Stimulated activated CD8-positive, alpha-beta memory T cell treated with anti-CD3 and anti-CD28 coated beads, Interleukin-4, amount 100 ng/mL, for 4 hours (primary cell): Measurements from ENCODE around the gene ORM1.

ENCODE experiments used
- DNase-seq, 2 donors: peaks; one replicate each; pipeline ENCODE4 v3.0.0-alpha.2; 2020; ENCODE audit warnings: low read depth in 2 of 2, low spot score in 1 of 2

The ORM1 gene

DNA sequence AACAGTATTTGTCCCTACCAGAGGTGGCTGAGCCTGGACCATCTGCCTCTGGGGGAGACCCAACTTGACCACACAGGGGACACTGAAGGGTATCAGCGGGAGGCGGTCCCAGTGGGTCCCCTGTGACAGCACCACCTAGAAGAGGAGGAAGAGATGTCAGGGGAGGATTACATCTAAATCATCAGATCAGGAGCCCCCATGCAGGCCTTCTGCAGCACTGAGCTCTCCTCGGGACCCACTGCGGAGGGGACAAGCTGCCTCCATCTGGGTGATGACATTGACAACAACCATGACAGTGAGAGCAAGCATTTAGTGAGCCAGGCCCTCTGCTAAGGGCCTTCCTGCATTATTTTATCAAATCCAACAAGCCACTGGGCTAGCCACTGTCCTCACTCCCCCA, 19.1 kb downstream of the ORM1 start:
- DNase-seq: no peak

DNA sequence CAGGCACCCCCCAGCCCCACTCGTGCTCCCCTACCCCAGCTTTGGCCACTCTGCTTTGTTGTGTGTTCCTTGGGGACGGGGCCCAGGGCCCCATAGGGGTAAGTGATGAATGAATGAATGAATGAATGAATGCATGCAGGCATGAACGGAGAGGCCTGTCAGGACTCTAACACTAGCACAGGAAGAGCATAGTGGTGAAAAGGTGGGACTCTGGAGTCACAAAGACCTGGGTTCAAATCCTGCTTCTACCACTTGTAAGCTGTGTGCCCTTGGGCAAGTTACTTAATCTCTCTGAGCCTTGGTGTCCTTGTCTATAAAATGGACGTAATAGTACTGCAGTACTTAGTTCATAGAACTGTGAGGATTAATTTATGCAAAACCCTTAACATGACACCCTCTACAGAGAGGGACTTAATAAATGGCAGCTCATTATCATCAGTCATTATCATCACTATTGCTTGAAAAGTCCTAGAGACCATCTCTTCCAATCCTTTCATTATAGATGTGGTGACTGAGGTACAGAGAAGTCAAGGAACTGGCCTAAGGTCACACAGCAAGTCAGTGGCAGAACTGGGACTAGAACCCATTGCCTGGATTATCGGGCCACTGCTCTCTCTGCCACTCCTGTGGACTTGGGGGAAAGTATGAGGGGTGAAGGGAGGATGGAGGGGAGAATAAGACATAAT, 20.0 kb downstream of the ORM1 start:
- DNase-seq: no peak

DNA sequence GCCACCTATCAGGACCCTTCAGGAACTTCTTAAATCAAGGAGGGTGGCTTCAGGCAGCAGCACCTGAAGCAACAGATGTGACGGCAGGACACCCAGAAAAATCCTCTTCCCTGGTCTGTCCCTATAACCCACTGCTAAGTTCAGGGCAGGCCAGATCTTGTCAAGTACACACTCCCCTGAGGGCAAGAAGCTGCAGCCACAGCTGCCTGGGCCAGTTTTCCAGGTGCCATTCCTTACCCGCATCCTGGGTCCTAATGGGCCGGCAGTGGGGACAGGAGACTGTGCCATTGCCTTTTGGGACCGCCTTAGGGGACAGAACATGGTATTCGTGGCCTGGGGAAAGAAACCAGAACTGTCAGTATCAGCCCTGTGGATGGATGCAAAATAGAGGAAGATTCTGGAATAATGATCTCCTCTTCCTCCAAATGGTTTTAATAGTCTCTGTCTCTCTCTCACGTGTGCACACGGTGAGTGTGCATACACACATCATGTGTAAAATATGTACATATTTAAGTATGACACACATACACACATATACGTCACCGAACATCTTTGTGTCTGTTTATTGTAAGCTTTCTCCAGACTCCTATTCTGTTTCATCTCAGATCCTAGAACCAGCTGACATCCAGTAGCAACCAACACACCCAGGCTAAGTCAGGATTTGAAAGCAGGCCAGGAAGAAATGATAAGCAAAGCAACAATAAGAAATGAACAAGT, 20.7 kb downstream of the ORM1 start:
- no peak for DNase-seq

DNA sequence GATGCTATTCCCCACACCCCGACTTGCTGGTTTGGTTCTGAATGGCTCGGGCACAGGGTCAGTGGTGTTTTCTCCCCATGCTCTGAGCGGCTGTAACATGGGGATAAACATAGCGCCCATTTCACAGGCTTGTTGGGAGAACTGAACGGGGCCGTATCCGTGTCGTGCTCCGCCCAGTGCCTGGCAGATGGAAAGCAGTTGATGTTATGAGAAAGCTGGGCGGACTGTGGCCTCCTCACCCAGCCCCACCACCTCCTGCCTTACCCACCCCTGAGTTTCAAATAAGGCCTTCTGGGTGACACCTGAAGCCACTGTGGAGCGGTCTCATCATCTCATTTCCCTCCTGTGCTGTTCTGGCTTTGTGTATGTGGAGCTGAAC, 21.3 kb downstream of the ORM1 start:
- no peak for DNase-seq

DNA sequence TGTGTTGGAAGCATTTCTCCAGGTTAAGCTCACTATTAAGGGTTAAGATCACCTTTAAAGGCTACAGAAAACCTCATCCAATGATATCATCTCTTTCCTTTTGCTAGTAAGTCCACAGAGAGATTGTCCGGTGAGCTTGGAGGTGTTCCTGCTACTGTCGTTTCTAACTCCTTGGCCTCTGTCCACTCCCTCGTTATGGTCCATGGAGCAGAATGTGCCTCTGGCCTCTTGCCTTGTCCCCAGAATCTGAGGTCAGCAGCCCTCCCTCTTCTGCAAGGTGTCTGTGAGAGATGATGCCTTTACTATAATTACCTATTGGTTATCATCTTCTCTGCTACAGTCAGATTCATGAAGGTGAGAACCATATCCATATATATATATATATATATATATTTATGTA, 21.8 kb downstream of the ORM1 start:
- no peak for DNase-seq

DNA sequence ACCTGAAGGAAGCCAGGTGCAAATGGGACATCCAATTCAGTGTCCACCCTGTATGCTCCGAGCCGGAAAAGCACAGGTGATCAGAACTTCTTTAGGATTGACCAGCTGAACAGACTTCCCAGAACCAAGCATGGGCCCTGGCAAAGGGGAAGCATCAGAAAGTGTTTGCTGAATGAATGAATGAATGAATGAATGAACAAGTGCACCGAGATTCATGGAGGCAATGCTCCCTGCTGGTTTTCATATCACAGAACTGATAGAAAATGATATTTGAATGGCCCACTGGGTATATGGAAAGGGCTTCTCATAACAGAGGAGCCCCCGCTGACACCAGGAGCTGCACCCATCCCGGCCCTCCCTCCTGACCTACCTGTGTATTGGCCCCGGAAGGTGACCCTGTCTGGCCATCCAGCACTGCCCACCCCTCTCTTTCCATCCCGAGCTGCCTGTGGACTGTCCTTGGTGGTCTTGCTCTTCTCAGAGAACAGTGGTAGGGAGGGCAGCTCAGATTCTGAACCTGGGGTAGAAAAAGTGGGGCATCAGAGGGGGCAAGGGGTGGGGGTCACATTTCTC, 22.7 kb downstream of the ORM1 start:
- no peak for DNase-seq

DNA sequence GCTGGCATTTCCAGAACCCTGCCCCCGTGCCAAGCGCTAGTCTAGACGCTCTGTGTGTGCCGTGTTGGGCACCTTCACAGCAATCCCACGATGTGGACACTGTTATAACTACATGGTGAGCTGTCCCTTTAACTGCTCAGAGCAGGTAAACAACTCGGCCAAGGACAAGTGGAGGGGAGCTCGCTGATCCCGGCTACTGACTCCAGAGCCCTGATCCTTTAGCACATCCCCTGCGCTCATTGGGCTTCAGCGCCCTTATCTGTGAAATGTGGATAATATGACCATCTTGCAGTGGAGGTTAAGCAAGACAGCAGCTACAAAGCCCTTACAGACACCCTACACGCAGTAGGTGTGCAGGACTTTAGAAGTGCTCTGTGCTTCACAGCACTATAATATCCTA, 23.2 kb downstream of the ORM1 start:
- DNase-seq: no peak

DNA sequence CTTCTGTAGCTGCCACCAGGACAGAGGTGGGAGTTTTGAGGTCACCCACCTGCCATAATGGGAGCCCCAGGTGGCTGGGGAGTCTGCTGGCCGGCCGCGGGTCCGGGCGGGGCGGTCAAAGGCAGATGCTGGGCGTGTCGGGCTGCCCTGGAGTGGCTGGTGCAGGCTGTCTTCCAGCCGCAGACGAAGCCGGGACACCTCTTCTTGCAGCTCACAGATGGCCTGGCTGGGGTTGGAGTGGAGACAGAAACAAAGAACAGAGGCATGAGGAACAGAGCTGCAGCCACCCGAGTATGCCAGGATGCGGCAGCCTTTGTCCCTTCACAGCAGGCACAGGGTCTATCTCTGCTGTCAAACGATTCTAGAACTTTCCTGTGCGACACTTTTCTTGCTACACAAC, 24.8 kb downstream of the ORM1 start:
- DNase-seq: no peak

DNA sequence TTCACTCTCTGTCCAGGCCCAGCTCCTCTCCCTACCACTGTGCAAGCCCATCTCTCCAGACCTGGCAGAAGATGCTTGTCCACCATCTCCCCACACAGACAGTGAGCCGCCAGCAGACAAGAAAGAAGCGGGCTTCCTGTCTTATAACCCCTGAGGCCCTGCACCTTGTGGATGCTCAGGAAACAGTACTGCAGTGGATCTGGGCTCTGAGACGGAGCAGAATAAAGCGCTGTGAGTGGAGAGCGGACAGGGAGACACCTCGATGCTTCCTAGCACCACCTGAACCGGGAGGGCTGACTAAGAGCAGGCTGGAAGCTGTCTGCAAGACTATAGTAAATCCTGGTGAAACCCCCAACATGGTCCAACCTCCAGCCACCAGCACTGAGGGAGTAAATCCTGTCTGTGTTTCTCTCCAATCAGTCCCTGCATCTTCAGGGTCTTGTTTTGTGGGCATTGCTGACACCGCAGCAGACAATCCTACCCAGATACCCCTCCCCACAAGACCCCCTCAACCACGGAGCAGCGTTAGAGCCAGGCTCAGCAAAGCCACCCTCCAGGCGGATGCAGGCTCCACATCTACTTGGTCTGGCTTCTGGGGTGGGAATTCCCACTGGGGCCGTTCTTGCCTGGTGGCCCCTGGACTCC, 25.5 kb downstream of the ORM1 start:
- no peak for DNase-seq

DNA sequence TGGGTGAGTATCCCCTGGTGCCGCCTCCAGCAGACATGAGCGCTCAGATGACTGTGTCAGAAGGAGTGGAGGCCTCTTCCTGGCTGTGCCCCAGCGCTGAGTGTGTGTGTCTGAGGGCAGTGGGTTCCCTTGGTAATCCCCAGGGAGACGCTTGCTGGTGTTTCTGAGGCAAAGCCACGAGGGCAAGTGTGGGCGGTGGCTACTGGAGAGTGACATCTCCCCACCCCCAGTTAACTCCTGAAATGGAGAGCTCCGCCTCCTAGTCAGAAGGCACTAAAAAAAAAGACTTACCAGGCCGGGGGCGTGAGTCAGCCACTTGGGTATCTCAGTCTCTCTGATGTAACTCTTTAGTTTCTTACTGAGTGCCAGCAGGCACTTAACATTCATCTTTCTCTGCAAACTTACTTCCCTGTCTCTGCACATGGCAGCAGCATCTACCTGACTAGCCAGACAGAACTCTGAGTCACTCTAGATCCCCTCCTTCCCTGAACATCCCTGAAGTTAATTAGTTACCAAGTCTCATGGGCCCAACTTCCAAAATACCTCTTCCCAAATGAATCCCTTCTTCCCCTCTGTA, 26.1 kb downstream of the ORM1 start:
- DNase-seq: peak; percentile 54 to 72

DNA sequence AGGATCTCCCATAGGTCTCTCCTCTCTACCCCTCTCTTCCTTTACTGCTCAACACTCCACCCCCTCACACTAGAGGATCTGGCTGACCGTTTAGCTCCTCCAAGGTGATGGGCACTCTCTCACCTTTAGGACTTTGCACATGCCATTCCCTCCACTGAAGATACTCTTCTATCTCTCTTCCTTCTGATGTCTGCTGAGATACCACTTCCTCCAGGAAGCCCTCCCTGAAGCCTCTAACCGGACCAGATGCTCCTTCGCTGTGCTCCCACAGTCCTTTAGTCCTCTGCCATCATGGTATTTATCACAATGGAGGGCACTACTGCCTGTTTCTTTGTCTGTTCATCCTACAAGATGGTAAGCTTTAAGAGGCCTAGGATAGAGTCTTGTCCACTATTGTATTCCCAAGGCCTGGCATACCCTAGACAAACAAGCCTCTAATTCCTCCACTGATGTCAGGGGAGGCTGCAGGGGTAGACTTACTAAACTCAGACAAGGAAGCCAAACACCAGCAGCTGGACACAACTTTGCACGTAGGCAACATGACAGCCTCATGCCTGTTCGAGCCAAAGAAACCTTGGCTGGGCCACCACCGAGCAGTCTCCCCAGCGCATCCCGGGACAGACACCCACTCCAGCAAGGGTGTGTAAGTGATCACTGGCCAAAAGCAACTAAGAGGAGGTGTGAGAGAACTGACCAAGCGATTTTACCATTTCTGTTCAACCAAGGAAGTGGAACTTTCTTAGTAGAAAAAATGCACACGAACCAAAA, 27.0 kb downstream of the ORM1 start:
- no peak for DNase-seq

DNA sequence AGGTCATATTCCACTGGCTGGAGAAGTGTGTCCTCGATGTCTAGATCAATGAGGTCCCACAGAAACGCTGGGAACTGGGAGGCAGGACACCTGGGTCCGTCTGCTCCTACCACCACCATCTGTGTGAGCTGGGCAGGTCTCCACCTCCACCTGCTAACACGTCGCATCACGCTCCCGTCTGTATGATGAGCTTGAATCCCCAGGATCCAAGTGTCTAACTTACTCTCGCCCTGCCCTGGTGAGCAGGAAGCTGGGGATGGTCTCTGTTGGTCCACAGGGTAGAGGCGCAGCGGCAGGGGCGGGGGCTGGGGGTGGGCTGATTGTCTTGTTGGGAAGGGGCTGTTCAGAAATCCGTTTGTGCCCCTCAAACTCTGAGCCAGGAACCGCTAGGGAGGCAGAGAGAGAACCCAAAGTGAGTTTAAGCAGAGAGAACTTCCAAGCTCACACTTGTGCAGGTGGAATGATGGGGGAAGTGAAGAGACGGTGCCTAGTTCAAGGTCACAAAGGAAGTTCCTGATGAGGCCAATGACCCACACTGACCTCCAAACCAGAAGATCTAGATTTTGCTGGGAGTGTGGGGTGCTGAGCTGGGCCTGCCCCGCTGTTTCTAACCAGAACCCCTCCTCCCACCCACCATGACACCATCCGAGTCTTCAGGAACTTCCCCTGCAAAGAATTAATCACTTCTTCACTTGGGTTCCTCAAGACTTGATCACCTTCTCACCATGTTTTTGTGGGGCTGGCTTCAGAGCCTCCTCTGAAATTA, 27.9 kb downstream of the ORM1 start:
- no peak for DNase-seq

DNA sequence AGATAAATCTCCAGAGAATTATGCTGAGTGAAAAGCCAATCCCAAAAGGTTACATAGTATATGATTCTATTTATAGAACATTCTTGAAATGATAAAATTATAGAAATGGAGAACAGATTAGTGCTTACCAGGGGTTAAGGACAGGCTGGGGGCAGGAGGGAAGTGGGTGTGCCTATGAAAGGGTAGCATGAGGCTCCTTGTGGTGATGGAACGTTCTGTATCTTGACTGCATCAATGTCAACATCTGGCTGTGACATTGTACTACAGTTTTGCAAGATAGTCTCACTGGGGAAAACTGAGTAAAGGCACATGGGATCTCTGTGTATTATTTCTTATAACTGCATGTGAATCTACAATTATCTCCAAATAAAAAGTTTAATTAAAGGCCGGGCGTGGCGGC, 29.0 kb downstream of the ORM1 start:
- no peak for DNase-seq

DNA sequence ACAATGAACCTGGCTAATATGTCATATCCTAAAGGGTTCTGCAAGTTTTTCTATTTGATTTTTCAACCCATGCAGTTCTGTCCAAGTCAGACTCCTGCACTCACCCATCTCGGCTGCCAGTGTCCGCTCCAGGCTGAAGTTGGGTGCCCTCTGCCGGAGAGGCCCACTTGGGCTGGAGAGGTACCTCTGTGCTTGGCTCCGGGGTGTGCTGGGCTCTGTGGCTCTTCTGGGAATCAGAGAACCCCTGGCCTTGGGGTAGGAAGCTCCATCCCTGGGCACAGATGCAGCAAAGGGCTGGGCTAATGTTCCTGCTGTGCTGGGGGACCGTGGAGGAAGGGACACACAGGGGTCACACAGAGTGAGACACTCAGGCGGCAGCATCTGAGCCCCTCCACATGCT, 32.9 kb downstream of the ORM1 start:
- no peak for DNase-seq

DNA sequence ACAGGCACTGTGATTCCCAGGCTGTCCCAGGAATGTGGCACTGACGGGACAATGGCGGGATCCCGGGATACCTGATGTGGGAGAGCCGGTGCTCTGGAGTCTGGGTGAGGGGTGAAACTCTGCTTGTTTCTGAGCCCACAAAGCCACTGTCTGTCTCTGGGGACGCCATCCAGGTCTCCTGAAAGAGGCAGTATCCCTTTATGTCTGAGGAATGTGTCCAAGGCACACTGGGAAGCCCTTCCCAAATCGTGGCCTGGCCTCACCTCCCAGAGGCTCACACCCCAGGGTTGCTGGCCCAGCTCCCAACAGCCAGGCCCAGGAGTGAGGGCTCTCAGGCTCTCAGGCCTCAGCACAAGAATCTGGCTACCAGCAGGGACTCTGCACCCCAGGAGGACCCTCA, 33.9 kb downstream of the ORM1 start:
- DNase-seq: no peak

DNA sequence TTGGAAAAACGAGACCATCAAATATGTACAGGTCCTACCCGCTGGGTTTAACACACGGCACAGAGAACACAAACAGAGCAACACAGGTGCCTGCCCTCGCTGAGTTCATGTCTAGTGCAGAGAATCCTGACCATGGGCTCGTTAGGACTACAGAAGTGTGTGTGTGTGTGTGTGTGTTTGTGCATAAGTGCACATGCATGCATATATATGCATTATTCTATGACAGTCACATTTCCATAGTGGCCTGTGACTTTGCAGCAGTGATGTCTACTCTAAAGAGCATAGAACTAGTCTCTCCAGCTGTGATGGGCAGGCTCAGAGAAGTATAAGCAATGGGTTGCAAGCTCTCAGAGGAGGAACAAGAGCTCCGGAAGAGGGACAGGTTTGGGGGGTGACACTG, 34.5 kb downstream of the ORM1 start:
- no peak for DNase-seq

DNA sequence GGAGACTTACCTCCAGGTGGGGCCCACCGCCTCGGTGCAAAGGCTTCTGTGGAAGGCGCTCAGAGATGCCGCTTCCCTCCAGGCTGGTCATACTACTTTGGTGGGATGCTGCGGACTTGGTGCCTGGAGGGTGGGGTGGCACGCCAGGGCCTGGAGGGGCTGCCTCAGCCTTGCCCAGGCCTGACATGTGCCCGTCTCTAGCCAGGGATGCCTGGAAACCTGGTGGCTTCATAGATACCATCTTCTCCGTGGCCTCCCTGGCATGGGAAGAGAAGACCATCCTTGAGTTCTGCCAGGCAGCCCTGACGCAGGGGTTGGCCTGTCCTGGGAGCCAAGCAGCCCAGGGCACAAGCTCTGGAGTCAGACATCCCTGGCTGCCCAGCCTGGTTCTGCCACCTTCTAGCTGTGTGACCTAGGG, 35.0 kb downstream of the ORM1 start:
- DNase-seq: no peak

DNA sequence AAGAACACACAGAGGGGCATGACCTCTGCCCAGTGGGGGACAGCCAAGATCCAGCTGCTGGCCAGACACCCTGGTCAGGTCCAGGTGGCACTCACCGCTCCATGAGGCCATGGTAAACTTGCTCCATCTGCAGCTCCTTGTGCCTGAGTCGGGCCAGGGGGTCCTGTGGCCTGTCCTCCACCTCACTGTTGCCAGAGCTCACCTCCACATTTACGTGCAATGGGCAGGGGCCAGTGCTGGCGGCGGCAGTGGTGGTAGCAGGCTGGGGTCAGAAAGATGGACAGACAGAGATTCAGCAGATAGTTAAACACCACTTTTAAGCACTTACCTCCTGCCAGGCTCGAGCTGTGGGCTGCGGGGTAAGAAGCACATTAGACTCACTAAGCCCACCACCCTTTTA, 36.9 kb downstream of the ORM1 start:
- DNase-seq: no peak

DNA sequence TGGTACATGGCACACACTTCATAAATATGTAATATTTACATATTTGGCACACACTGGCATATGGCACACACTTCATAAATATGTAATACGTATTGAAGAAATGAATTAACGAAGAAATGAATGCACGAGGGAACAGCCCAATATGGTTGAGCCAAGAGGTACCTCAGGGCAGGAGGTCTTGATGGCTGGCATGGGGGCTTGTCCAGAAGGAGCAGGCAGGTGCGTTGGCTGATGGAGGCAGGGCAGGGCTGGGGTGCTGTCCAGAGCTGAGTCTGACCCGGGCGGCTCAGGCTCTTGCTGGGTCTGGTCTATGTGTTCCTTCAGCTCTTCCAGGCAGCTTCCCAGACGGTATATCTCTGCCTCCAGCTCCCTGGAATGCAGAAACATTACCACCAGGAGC, 38.6 kb downstream of the ORM1 start:
- DNase-seq: no peak

DNA sequence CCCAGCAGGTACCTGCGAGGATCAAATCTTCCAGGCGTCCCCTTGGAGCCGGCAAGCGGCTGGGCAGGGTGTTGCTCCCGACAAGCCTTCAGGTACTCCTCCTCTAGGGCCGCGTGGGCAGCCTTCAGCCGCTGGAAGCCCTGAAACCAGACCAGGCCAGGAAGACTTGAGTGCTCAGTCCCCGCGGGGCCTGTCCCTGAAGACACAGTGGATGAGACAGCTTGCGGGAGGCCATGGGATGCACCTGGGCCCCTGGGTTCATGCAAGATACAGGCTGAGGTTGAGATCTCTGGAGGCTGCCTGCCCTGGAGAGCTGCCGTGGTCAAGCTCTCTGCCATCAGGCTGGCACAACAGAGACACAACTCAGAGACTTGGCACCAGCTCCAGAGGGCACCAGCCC, 39.5 kb downstream of the ORM1 start:
- DNase-seq: no peak
